Measurements from ENCODE around the gene DIP2B. TPM values are rescaled to one million over a fixed set of nuclear protein-coding genes. Genes with fewer than 3 reads are reported as not detected.
A peak's percentile ranks its signal among the peaks of the same experiment; 100 is the strongest.

The DIP2B gene
- total and polyA plus RNA-seq, 2 of the 13 experiments (the other 11 are each of a cell fraction or from before 2014, with no cell fraction given): 32.1 to 35.8 TPM

DNA sequence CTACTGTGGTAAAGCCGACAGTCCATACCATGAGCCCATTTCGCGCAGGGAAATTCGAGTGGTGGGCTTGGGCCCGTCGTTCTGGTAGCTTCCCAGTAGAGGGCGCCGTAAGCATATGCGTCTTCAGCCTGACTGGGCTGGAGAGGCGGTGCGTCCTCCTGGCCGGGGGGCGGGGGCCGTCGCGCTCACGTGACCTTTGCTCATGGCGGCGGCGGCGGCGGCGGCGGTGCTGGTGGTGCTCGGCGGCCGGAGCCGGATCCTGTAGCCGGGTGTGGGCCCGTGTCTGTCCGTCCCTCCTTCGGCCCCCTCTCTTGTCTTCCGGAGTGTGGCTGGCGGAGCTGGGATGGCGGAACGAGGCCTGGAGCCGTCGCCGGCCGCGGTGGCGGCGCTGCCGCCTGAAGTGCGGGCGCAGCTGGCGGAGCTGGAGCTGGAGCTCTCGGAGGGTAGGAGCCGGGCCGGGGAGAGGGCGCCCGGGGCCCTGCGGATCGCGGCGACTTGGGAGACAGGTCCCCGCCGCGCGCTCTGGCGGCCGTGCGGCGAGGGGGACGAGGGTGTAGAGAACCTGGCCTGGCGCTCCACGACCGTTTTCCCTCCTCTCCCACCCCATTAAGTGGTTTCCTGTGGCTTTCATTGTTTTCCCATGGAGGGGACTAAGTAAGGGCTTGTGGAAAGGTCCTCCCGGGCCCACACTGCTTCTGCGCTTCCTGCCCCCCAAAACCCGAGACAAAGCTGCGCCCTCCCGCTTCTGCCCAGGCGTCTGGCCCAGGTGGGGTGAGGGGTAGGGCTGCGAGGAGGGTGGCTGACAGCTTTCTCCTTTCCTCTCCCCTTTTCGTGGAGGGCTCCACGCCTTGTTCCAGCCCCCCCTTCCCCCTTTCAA lies at the start of gene DIP2B (continued):
- TF ChIP-seq, protein P1, sequence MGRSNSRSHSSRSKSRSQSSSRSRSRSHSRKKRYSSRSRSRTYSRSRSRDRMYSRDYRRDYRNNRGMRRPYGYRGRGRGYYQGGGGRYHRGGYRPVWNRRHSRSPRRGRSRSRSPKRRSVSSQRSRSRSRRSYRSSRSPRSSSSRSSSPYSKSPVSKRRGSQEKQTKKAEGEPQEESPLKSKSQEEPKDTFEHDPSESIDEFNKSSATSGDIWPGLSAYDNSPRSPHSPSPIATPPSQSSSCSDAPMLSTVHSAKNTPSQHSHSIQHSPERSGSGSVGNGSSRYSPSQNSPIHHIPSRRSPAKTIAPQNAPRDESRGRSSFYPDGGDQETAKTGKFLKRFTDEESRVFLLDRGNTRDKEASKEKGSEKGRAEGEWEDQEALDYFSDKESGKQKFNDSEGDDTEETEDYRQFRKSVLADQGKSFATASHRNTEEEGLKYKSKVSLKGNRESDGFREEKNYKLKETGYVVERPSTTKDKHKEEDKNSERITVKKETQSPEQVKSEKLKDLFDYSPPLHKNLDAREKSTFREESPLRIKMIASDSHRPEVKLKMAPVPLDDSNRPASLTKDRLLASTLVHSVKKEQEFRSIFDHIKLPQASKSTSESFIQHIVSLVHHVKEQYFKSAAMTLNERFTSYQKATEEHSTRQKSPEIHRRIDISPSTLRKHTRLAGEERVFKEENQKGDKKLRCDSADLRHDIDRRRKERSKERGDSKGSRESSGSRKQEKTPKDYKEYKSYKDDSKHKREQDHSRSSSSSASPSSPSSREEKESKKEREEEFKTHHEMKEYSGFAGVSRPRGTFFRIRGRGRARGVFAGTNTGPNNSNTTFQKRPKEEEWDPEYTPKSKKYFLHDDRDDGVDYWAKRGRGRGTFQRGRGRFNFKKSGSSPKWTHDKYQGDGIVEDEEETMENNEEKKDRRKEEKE (IDR thresholded peaks at IDR 0.05): no peak
- TF ChIP-seq MIER2 (CRISPR knock-in tag; IDR thresholded peaks at IDR 0.05) (no peak), HNF4A (CRISPR knock-in tag; IDR thresholded peaks at IDR 0.05) (peak; percentile 42; the same call in 1 of the 2 replicates), SKI (IDR thresholded peaks at IDR 0.05; ENCODE audit: partially characterized antibody) (peak; percentile 69), HOXA3 (CRISPR knock-in tag; IDR thresholded peaks at IDR 0.05) (peak; percentile 76; the same call in 1 of the 2 replicates), FOSL1 (CRISPR knock-in tag; IDR thresholded peaks at IDR 0.05; ENCODE audit: borderline replicate concordance) (no peak), HNRNPLL (IDR thresholded peaks at IDR 0.05; ENCODE audit: low read depth, low read length, poor library complexity, severe bottlenecking) (peak; percentile 86), ZNF546 (CRISPR knock-in tag; conservative IDR thresholded peaks at IDR 0.05) (0 out of 2 replicates have a peak, but pooled peaks have one; percentile 23), ZNF430 (CRISPR knock-in tag; IDR thresholded peaks at IDR 0.05) (peak; percentile 68; the same call in 1 of the 2 replicates), CREB1 (IDR thresholded peaks at IDR 0.05) (no peak), CREB1 (CRISPR knock-in tag; IDR thresholded peaks at IDR 0.05) (no peak), NR2F6 (IDR thresholded peaks at IDR 0.05) (no peak), NR2F6 (CRISPR knock-in tag; IDR thresholded peaks at IDR 0.05) (peak; percentile 72), NFYC (CRISPR knock-in tag; IDR thresholded peaks at IDR 0.05) (no peak), RARA (CRISPR knock-in tag; IDR thresholded peaks at IDR 0.05) (peak; percentile 62), HNRNPK (IDR thresholded peaks at IDR 0.05; ENCODE audit: low read depth, low read length, poor library complexity, severe bottlenecking) (peak; percentile 66), SATB2 (CRISPR knock-in tag; IDR thresholded peaks at IDR 0.05) (no peak), GLI4 (CRISPR knock-in tag; IDR thresholded peaks at IDR 0.05; ENCODE audit: borderline replicate concordance) (0 out of 2 replicates have a peak, but pooled peaks have one; percentile 47), YEATS2 (CRISPR knock-in tag; IDR thresholded peaks at IDR 0.05; ENCODE audit: borderline replicate concordance) (peak; percentile 46; the same call in 1 of the 2 replicates), ZKSCAN1 (IDR thresholded peaks at IDR 0.05; ENCODE audit: low read length) (no peak), ZMYM3 (CRISPR knock-in tag; IDR thresholded peaks at IDR 0.05) (peak; percentile 67)
- TF ChIP-seq, protein P2, sequence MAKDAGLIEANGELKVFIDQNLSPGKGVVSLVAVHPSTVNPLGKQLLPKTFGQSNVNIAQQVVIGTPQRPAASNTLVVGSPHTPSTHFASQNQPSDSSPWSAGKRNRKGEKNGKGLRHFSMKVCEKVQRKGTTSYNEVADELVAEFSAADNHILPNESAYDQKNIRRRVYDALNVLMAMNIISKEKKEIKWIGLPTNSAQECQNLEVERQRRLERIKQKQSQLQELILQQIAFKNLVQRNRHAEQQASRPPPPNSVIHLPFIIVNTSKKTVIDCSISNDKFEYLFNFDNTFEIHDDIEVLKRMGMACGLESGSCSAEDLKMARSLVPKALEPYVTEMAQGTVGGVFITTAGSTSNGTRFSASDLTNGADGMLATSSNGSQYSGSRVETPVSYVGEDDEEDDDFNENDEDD (CRISPR knock-in tag; IDR thresholded peaks at IDR 0.05; ENCODE audit: borderline replicate concordance): 0 out of 2 replicates have a peak, but pooled peaks have one; percentile 42
- TF ChIP-seq, protein P3, sequence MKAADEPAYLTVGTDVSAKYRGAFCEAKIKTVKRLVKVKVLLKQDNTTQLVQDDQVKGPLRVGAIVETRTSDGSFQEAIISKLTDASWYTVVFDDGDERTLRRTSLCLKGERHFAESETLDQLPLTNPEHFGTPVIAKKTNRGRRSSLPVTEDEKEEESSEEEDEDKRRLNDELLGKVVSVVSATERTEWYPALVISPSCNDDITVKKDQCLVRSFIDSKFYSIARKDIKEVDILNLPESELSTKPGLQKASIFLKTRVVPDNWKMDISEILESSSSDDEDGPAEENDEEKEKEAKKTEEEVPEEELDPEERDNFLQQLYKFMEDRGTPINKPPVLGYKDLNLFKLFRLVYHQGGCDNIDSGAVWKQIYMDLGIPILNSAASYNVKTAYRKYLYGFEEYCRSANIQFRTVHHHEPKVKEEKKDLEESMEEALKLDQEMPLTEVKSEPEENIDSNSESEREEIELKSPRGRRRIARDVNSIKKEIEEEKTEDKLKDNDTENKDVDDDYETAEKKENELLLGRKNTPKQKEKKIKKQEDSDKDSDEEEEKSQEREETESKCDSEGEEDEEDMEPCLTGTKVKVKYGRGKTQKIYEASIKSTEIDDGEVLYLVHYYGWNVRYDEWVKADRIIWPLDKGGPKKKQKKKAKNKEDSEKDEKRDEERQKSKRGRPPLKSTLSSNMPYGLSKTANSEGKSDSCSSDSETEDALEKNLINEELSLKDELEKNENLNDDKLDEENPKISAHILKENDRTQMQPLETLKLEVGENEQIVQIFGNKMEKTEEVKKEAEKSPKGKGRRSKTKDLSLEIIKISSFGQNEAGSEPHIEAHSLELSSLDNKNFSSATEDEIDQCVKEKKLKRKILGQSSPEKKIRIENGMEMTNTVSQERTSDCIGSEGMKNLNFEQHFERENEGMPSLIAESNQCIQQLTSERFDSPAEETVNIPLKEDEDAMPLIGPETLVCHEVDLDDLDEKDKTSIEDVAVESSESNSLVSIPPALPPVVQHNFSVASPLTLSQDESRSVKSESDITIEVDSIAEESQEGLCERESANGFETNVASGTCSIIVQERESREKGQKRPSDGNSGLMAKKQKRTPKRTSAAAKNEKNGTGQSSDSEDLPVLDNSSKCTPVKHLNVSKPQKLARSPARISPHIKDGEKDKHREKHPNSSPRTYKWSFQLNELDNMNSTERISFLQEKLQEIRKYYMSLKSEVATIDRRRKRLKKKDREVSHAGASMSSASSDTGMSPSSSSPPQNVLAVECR (CRISPR knock-in tag; IDR thresholded peaks at IDR 0.05; ENCODE audit: borderline replicate concordance): peak; percentile 75
